Nucleus accumbens (tissue), 56 donors: ENCODE data around the gene ZNF57.
"Not testable (repeated sequence)": the region's sequence is repeated elsewhere in the genome, so short reads cannot be mapped to it uniquely, and the experiment has no call there.

ENCODE experiments used
- DNase-seq, 56 donors: peaks; one replicate each; lab custom pipeline; 2025; lab: John Stamatoyannopoulos, UW

Gene ZNF57

DNA sequence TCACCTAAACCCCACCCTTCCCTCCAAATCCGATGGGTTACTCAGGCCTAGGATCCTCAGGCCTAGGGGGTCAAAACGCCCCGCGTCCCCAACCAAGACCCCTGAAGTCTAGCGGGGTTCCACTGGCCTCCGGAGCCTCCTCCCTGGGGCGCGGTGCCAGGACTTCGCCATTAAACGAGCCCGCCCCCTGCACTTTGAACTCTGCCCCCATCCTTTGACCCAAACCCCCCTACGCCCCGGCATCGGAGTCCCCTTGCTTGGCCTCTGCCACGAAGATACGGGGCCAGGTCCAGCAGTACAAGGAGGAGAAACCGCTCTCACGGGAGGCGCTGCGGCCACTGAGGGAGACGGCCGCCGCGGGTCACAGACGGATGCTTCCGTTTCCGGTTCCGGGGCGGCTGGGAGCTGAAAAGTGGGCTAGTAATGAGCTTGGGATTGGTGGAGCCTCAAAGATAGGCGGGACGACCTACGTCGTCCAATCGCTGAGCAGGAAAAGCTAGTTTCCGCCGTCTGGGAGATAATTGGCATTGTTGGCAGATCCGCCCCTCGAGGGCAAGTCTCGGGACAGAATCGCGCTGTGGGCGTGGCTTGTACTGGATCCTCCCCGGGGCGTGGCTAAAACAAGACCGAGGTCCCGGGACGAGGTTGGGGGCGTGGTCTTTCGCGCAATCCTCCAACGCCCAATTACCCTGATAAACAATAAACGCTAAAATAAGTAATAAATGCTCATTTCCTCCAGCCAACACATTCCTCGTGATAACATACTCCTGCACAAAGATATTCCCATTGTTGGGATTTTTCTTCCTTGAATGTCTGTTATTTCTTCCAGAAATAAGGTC, 49.8 kb downstream of the ZNF57 start:
- peak; percentile 76 to 100 (median 99) for DNase-seq

- no peak for DNase-seq
Measured at GRCh38 chr19:2952953-2953481, 52.3 kb downstream of the ZNF57 start.

DNA sequence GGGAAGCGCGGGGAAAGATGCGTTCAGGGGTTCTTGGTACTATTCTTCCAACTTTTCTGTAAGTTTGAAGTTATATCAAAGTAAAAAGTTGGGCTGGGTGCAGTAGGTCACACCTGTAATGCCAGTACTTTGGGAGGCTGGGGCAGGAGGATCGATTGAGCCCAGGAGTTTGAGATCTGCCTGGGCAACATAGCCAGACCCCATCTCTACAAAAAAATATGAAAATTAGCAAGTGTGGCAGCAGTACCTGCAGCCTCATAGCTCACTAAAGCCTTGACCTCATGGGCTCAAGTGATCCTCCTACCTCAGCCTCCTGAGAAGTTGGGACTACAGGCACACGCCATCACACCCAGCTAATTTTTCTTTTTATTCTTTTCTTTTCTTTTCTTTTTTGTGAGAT, 56.4 kb downstream of the ZNF57 start:
- no peak for DNase-seq

DNA sequence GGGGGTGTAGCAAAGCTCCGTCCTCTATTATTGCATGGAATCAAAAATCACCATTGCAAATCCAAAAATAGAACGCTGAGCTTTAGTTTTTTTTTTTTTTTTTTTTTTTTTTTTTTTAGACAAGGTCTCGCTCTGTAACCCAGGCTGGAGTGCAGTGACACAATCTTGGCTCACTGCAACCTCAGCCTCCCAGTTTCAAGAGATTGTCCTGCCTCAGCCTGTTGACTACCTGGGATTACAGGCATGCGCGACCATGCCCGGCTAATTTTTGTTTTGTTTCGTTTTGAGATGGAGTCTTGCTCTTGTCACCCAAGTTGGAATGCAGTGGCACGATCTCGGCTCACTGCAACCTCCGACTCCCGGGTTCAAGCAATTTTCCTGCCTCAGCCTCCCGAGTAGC, 59.4 kb downstream of the ZNF57 start:
- no peak for DNase-seq

- peak in 18 of 56 donors; percentile 1 to 66 (median 12) for DNase-seq
Measured at GRCh38 chr19:2962018-2962670, 61.4 kb downstream of the ZNF57 start.

GRCh38 chr19:2963122-2963521, 62.4 kb downstream of the ZNF57 start:
- DNase-seq: no peak

- DNase-seq: not testable (repeated sequence)
Measured at GRCh38 chr19:2963631-2964030, 62.9 kb downstream of the ZNF57 start.

- no peak for DNase-seq
Measured at GRCh38 chr19:2964874-2965273, 64.1 kb downstream of the ZNF57 start.

DNA sequence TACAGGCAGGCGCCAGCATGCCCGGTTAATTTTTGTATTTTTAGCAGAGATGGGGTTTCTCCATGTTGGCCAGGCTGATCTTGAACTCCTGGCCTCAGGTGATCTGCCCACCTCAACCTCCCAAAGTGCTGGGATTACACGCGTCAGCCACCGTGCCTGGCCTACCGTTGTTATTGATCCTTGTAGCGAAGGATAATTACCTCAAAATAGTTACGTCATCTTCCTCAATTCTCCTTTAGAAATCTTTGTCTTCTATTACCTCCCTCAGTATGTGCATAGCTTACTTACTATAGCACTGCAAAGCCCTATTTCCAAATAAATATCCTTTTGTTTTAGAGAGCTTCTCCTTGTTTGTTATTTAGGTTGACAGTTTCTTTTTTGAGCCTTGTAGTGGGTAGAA, 67.2 kb downstream of the ZNF57 start:
- DNase-seq: no peak
